HG03159 (cell line): ENCODE data around the gene CLN3.
"Not testable (repeated sequence)": the region's sequence is repeated elsewhere in the genome, so short reads cannot be mapped to it uniquely, and the experiment has no call there.

Experiments
- ATAC-seq: cut with Tn5 transposase; IDR thresholded peaks from one replicate; pipeline ENCODE4 v1.9.1; 2021; ENCODE audit warnings: mild to moderate bottlenecking, moderate library complexity; ENCODE audit not compliant: unreplicated experiment

CLN3 gene

DNA sequence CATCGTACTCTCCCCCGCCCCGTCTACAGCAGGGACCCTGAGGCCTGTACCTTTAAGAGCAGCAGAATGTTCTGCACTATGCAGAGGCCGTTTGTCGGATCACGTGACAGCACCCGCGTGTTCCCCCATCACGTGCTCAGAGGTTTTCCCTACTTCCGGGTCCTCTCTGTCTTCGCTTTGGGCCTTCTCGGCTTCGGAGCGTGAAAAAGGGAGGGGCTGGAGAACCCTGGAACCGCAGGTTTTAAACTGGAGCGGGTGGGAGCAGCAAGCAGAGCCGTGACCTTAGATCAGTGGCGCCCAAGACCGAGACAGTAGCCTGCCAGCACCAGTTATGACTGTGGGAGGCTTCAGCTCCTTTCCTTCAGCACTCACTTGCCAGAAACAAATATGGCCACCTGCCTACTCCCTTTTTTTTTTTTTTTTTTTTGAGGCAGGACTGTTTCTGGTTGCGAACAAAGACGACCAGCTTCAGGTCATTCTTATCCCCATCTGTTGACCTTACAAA, at the start of gene CLN3:
CLN3 (minus strand) TSS at position 105 of the 505 bp plus-strand sequence. CDS start 315 bp downstream, outside the sequence.
- peak; percentile 74 for ATAC-seq

DNA sequence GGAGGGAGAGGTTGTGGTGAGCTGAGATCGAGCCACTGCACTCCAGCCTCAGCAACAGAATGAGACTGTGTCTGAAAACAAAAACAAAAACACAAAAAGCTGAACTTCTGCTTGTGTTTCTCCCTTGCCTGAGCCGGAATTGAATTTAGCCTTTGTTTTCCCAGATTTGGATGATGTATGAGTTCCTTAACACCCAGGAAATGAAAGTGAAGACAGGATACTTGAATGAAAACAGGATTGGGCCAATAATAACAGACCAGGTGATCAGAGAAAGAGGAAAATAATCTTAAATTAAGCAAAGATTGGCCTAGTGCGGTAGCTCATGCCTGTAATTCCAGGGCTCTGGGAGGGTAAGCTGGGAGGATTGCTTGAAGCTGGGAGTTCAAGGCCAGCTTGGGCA, 48.5 kb upstream of the CLN3 start:
- no peak for ATAC-seq

DNA sequence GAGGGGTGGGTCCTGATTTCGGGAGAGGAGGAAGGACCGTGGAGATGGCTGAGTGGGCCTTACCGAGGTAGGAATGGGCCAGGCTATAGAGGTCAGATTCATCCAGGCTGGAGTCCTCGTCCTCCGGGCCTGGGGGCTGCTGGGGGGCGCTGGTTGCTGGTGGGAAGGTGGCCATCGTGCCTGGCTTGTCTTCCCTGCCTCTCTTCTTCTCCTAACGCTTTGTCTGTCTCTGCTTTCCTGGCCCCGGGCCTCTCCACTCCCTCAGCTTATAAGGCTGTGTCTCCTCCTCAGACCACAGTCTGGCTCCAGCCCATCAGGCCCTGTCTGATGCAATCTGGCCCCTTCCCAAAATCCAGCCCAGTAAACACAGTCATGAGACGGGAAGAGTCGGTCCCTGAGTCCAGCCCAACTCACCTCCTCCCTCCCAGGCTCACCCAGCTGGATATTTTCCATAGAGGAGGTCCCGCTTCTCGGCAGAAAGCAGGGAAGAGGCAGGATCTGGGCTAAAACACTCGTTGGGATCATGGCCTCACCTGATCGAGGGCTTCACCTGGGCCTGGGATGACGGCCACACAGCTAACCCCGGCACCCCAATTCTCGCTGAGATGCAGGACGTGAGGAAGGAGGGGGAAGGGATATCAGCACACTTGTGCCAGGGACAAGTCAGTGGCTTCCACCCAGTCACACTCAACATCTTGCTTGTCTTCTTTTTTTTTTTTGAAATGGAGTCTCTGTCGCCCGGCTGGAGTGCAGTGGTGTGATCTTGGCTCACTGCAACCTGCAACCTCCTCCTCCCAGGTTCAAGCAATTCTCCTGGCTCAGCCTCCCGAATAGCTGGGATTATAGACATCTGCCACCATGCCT, 47.1 kb upstream of the CLN3 start, which contains the start of gene NUPR1:
NUPR1 (minus strand) TSS at position 242 of the 864 bp plus-strand sequence; CDS start at position 175, 67 bp downstream.
- no peak for ATAC-seq

DNA sequence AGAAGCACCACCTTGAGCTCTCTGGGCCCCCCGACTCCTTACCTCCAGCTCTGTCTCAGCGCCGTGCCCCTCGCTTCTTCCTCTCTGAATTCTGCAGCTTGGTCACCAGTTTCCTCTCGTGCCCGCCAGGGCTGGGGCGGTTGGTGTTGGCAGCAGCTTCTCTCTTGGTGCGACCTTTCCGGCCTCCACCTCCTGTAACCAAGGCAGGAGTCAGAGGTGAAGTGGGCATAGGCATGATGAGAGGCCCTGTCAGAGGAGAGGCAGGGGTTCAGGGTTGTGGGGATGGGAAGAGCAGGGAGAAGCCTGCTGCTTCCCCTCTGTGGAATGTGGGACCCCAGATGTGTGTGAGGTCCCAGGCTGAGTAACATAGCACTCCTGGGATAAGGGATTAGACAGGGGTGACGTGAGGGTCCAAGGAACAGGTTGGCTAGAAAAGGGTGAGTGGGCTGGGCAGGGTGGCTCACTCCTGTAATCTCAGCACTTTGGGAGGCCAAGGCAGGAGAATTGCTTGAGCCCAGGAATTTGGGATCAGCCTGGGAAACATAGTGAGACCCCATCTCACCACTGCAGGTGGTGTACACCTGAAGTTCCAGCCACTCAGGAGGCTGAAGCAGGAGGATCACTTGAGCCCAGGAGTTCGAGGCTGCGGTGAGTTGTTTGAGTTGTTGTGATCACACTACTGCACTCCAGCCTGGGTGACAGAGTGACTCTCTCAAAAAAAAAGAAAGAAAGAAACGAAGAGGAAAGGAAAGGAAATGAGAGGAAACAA, 46.3 kb upstream of the CLN3 start:
- no peak for ATAC-seq

DNA sequence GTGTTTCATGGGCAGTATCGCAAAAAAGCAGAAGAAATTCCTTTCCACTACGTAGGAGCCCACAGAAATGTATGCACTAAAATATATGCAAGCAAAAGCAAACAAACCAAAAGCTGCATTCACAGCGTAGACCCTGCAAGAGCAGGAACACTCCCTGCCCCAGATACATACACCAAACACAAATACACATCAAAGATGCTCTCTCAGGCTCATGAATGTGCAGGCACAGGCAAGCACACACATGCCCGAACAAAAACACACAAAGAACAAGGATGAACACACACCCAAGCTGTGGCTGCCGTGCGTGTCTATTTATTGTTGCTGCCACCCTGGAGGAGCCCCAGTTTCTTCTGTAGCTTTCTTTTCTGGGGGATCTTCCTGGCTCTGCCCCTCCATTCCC, 45.2 kb upstream of the CLN3 start:
- ATAC-seq: no peak

DNA sequence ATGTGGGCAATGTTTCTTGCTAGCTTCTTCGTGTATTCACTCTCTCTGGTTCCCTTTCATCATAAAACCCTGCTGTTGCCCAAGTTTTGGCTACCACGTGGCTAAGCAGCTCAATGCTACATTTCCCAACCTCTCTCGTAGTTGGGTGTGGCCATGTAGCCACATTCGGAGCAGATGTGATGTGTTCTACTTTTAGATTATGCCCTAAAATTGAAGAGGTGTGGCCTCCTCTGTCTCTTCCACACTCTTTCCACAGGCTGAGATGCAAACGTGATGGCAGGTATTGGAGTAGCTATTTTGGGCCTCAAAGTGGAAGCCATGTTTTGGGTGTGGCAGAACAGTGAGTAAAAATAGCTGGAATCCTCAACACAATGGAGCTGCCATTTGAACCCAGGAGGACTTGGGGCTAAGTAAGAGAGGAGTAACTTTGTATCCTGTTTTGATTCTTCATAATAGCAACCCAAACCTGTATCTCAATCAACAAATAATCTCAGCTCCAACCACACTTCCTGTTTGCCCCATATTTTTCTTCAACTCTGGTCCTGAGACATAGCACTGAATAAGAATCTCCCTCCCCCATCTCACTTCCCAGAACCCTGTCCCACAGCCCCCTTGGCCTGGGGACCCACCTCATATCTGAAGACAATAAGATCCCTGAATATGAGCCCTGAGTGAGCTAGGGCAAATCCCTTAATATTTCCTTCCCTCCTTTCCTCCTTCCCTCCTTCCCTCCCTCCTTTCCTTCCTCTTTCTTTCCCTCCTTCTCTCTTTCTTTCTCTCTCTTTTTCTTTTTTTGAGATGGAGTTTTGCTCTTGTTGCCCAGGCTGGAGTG, 42.9 kb upstream of the CLN3 start:
- no peak for ATAC-seq

DNA sequence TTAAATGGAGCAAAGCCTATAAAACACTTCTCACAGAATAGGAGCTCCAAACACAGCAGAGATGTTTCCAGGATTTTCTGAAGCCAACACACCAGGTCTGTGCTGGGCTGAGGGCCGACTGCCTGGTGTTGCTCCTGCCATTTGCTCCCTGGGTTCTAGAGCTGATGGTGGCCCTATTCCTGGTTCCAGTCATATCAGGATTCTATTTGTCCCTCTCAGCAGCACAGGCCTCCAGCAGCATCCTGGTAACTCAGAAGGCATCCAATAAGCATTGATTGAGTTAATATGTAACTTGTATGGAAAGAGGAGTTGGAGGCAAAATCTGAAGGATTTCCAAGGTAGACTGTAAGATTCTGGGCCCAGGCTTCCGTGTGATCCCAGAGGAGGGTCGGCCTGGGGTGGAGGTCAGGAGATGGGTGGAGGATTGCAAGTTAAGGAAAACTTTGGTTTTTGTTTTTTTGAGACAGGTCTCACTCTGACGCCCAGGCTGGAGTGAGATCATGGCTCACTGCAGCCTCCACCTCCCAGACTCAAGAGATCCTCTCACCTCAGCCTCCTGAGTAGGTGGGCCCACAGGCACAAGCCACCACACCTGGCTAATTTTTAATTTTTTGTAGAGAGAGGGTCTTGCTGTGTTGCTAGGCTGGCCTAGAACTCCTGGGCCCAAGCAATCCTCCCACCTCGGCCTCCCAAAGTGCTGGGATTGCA, 41.2 kb upstream of the CLN3 start:
- no peak for ATAC-seq

DNA sequence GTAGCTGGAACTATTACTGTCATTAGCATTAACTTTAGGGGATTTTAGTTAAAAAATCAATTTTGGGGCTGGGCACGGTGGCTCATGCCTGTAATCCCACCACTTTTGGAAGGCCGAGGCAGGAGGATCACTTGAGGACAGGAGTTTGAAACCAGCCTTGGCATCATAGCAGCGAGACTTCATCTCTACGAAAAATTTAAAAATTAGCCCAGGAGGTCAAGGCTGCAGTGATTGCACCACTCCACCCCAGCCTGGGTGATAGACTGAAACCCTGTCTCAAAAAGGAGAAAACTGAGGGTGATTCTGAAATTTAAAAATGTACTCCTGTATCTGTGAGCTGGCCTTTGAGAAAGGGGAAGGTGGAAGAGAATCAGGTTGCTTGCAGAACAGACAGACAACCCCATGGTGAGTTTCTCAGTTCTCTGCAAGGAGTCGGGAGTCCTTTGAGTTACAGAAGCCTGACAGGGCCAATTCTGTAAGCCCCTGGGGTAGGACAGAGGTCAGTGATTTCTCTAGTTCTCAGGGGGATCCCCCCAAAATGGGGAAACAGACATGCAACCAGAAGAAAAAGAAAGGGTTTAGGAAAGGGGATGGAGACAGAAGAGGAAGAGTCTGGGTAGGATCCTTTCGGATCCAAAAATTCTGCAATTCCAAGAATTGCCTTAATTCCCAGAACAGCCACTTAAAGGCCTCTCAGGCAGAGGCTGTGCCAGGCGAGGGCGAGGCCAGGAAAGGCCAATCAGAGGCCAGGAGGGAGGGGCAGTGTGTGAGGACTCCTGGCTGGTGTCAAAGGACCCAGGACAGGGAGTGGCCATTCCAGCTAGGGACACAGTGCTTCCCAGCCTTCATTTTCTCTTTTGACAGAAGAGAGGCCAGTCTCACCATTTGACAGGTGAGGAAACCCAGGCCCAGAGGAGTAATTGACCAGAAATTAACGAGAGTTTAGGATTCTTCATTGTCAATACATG, 40.2 kb upstream of the CLN3 start:
- ATAC-seq: no peak

DNA sequence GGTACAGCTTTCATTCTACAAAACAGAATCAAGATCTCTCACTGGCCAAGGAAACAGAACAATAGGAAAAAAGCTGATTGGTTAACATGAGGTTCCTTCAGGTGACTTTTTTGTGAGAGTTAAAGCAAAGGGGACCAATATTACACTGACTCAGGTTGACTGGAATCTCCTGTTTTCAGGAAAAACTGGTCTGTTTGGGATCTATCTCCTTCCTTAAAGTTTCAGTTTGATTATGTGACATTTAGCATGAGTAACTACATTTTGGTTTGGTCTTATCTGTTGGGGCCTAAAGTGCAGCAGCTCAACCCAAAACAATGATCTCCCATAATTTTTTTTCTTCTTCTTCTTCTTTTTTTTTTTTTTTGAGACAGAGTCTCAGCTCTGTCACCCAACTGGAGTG, 37.2 kb upstream of the CLN3 start:
- ATAC-seq: no peak

DNA sequence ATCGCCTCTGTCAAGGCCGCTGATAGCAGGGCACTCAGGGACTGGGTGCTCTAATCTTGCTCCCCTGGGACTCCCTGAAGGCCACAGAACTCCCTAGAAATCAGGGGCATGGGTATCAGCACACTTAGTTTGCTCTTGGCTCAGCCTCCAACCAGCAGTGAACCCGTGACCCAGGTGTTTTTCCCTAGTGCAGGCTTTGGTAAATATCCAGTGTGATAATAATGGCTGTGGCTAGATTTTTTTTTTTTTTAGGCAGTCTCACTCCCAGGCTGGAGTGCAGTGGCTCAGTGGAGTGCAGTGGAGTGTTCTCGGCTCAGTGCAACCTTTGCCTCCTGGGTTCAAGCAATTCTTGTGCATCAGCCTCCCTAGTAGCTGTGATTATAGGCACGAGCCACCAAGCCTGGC, 36.6 kb upstream of the CLN3 start:
- ATAC-seq: no peak

DNA sequence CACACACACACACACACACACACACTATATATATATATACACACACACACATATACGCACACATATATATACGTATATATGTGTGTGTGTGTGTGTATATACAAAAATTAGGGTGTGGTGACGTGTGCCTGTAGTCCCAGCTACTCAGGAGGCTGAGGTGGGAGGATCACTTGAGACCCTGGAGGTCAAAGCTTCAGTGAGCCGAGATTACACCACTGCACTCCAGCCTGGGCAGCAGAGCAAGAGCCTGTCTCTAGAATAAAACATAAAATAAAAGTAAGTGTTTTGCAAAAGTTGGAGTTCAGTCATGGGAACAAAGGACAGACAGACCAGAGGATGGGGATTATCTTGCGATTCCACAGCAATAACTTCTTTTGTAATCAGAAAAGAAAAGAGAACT, 36.1 kb upstream of the CLN3 start:
- ATAC-seq: no peak

DNA sequence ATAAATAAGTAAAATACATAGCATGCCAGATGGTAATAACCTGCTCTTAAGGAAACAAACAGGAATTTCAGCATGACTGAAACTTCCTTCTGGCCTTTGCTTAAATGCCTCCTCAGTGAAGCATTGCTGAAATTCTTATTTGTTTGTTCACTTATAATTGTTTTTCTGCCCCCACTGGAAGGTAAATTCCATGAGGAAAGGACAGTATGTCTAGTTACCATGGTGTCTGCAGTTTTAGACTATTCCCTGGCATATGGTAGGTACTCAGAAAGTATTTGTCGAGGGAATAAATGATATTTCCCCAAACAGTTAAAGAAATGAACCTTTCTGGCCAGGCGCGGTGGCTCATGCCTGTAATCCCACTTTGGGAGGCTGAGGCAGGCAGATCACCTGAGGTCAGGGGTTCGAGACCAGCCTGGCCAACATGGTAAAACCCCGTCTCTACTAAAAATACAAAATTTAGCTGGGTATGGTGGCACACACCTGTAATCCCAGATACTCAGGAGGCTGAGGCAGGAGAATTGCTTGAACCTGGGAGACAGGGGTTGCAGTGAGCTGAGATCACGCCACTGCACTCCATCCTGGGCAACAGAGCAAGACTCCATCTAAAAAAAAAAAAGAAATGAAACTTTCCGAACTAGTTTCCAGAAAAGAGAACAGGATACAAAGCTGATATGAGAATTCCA, 35.4 kb upstream of the CLN3 start:
- not testable (repeated sequence) for ATAC-seq

DNA sequence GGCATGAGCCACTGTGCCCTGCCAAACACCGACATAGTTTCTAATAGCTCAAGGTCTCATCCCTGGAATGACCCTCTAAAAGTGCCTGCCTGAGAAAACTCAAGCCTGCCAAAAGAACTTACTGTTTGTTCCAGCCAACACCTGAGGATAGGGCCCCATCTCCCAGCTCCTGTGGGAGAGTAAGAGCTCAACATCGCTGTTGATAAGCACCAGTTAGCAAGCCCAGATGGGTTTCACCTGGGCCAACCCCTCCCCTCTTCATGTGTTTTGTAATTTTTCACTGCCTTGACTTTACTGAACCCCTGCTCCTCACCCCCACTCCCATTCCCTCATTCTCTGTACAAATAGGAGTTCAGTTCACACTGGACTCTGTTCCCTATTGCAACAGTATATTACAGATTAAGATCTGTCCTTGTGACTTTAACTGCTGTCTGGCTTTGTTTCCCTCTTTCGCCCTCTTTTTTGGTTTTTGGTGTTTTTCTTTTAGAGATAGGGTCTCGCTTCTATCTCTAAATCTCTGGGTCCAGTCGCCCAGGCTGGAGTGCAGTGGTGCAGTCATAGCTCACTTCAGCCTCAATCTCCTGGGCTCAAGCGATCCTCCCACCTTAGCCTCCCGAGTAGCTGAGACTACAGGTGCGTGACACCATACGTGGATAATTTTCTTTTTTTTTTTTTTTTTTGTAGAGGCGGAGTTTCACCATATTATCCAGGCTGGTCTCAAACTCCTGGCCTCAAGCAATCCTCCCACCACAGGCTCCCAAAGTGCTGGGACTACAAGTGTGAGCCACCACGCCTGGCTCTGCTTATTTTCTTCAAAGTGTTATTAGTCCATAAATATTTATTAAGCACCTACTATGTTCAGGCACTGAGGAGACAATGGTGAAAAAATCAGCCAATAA, 34.6 kb upstream of the CLN3 start:
- ATAC-seq: no peak

DNA sequence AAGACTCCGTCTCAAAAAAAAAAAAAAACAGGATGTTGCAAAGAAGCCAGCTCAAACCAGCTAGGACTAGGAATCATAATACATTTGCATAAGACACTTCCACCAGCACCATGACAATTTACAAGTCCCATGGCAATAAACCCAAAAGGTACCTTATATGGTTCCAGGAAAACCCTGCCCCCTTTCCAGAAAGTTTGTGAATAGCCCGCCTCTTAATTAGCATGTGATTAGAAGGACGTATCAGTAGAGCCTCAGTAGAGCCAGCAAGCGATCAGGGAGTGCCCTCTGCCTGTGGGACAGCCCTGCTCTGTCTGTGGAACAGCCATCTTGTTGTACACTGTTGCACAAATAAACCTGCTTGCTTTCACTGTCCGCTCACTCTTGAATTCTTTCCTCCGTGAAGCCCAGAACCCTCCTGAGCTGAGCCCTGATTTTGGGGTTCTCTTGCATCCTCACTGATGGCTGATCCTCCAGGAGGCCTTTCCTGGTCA, 32.9 kb upstream of the CLN3 start:
- no peak for ATAC-seq

DNA sequence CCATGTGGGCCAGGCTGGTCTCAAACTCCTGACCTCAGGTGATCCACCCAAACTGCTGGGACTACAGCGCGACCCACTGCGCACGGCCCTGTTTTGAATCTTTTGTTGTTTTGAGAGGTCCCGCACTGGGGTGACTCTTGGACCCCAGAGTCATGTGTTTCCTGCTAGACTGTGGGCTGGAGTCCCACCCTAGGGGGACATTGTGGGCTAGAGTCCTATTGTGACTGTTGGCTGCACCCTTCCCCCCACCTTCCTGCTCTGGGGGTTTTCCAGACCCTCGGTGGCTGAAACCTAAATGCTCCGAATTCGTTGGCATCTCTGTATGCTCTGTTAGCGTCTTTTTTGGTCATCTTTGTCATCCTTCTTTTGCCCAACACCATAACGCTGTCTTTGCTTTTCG, 30.9 kb upstream of the CLN3 start:
- no peak for ATAC-seq

DNA sequence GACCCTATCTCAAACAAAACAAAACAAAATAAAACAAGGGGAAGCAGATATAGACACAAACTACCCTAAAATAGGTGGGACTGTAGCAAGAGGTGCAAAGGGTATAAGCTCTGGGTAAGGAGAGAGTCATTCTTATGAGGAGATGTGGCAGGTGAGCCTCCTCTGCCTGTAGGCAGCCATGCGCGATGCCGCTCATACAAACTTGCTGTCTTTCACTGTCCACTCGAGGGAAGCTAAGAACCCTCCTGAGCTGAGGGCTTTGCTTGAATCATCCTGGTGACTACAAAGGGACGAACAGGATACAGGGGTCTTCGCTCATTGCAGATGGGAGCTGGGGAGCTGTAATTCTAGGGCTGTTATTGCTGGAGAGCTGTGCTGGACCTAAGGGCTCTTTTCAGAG, 29.6 kb upstream of the CLN3 start:
- no peak for ATAC-seq

DNA sequence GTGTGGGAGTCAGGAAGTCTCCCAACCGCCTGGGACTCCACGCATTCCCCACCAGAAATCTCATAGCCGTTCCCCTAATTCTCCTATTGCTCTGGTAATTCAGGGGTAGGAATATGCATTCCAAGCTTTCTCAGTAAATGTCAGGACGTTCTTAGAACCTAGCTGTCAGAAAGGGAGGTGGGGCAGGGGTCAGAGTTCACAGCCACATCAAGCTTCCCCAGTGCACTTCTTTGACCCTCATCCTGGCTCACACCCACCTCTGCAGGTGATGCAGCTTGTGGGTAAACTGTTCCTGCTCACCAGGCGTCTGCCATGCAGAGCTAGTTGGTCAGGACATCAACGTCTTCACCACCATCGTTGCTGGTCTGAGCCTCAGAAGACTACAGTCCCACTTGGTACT, 28.8 kb upstream of the CLN3 start:
- ATAC-seq: no peak
